Thyroid gland (tissue), 4 donors: Measurements from ENCODE around the gene TIPIN. TPM values are rescaled to one million over a fixed set of nuclear protein-coding genes. Genes with fewer than 3 reads are reported as not detected.

Experiments used
- DNase-seq, 2 donors: peaks; one replicate each; pipeline ENCODE4 v3.0.0-alpha.2; 2019
- H3K27ac ChIP-seq, 3 donors: fragments of 200-600 bp; sonication (generic); 1 replicate in 2 of 3; 2 replicates in 1 of 3; pipeline ENCODE4 v1.5.1; 2016 to 2019; ENCODE audit warnings: mild to moderate bottlenecking in 1 of 3, moderate library complexity in 1 of 3
- H3K27me3 ChIP-seq: fragments of 200-600 bp; sonication (generic); one replicate; pipeline ENCODE4 v1.5.1; 2019
- H3K36me3 ChIP-seq, 2 donors: fragments of 200-600 bp; sonication (generic); one replicate each; pipeline ENCODE4 v1.5.1; 2016 to 2019
- H3K4me1 ChIP-seq, 2 donors: fragments of 200-600 bp; sonication (generic); one replicate each; pipeline ENCODE4 v1.5.1; 2017 to 2019
- H3K4me3 ChIP-seq, 3 donors: fragments of 200-600 bp; sonication (generic); replicated peaks in 1 of 3; 1 replicate in 2 of 3; 2 replicates in 1 of 3; pipeline ENCODE4 v1.5.1; 2016; ENCODE audit warnings: mild to moderate bottlenecking in 1 of 3
- H3K9me3 ChIP-seq: fragments of 200-600 bp; sonication (generic); one replicate; pipeline ENCODE4 v1.5.1; 2017
- CTCF ChIP-seq, 6 experiments: fragments of 200-600 bp in 3 of 6; fragments of 450-650 bp in 3 of 6; sonication (generic) in 3 of 6; IDR thresholded peaks; one replicate each; pipeline ENCODE4 v1.5.1; 2016 to 2019; ENCODE audit warnings: antibody characterized with exemption in 6 of 6, mild to moderate bottlenecking in 2 of 6, inconsistent platforms in 1 of 6, moderate library complexity in 1 of 6
- POLR2A ChIP-seq, 2 donors: fragments of 450-650 bp; IDR thresholded peaks; one replicate each; pipeline ENCODE4 v1.6.1; 2017; ENCODE audit warnings: antibody characterized with exemption in 2 of 2, mild to moderate bottlenecking in 2 of 2, moderate library complexity in 1 of 2
- WGBS, 2 donors: methylation state at CpG; one replicate each; pipeline ENCODE4 v1.1.5; 2017; 5-methylcytosine and 5-hydroxymethylcytosine counted together
- intact Hi-C: fragments of 100-400 bp; cut with DNase I; formaldehyde crosslinking; loops from one replicate; pipeline ENCODE4 v1.15.1; 2023
- total RNA-seq, 4 donors: library from RNA; depleted of rRNA; stranded (reverse); fragments of >200 nt; gene quantifications; one replicate each; pipeline ENCODE4 v1.2.3, GENCODE V29; 2016

The TIPIN gene
- total RNA-seq, 4 donors from 2014 or later = 4.5 to 7.5 (median 6.5) TPM

GRCh38 chr15:66293419-66294156, 62.9 kb downstream of the TIPIN start, which contains the start of gene DIS3L:
Gene DIS3L (plus strand): TSS chr15:66293568. CDS start chr15:66293597, 29 bp downstream.
- peak in 2 of 6 experiments; percentile 1 to 7 for TF ChIP-seq CTCF (IDR thresholded peaks at IDR 0.05)
- peak; percentile 17 to 65 for TF ChIP-seq POLR2A (IDR thresholded peaks at IDR 0.05)

DNA sequence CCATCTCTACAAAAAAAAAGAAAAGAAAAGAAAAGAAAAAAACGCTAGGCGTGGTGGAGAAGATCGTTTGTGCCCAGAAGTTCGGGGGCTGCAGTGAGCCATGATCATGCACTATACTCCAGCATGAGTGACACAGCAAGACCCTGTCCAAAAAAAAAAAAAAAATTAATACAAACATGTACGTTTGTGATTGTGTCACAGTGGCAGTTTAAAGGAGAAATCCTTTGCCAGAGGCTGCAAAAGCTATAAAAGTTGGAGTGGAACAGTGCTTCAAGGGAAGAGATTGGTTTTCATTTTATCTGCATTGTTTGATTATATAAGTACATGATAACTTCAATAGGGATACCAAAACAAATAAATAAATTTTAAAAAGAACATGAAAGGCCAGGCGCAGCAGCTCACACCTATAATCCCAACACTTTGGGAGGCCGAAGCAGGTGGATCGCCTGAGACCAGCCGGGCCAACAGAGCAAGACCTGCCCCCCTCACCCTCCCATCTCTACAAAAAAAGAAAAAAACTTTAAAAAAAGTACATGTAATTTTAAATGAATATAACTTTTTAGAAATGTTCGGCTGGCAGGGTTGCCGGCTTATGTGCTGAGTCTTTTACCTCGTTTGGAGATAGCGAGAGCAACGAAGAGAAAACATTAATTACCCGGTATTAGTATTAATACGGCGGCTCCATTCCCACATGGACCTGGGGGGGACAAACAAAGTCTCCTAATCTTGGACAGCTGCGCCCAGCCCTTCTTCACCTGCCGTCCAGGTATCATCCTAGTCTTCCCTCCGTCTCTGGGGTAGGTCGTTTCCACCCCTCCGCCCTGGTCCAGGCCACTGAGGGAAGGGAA, 63.7 kb downstream of the TIPIN start:
- DNase-seq = peak; percentile 9 to 10
- Histone ChIP-seq H3K27ac (peak overlapping the region; percentile 77 to 92 (median 91)), H3K4me3 (peak overlapping the region; percentile 54 to 68 (median 66)), H3K27me3 (no peaks in the 10 kb centered on the region), H3K9me3 (no peaks in the 10 kb centered on the region), H3K4me1 (peaks cover 20% of the 10 kb centered on the region in 2 donors), H3K36me3 (no peaks in the 10 kb centered on the region)
- intact Hi-C loops = no loop called here
- WGBS, 2 donors = 13 to 18% methylated on average over 22 of the region's 22 CpGs
- TF ChIP-seq CTCF (IDR thresholded peaks at IDR 0.05) (no peak), POLR2A (IDR thresholded peaks at IDR 0.05) (no peak)

More at GRCh38 chr15:66293419-66294156, 62.9 kb downstream of the TIPIN start, which contains the start of gene DIS3L:
- Histone ChIP-seq H3K4me1 (peaks cover 20% of the 10 kb centered on the region in 2 donors), H3K27me3 (no peaks in the 10 kb centered on the region), H3K4me3 (peak within 1 kb of the TSS; percentile 54 to 68 (median 66)), H3K36me3 (no peaks in the 10 kb centered on the region), H3K27ac (peak within 1 kb of the TSS; percentile 77 to 92 (median 91)), H3K9me3 (no peaks in the 10 kb centered on the region)
- DNase-seq = peak; percentile 61 to 65
- intact Hi-C loops = no loop called here
- 0 to 1% methylated on average over 2 to 19 of the region's 92 CpGs for WGBS, 2 donors

DNA sequence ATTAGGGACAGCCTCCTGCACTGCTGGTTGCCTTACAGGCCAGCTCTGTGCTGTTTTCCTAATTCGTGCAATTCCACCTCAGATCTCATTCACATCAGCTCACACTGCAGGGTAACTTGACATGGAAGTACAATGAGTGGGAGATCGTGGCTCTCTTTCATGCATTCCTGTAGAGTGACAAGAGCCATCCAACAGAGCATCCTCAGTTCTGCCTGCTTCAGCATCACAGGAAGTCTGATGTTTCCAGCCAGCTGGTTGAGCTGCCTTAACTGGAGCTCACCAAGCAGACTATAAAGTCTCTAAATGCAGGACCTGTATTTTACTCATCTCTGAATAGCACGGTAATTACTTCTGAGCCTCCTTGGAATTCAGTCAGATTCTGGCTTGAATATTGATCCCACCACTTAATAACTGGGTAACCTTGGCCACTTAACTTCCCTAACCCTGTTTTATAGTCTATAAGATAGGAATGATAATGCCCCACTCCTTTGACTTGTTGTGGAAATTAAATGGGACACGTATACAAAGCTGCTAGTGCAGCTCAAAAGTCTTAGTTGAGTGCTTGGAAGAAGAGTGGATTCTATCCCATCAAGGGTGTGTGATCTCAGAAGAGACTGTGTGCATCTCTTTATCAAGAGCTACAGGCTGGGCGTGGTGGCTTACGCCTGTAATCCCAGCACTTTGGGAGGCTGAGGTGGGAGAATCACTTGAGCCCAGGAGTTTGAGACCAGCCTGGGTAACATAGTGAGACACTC, 64.5 kb downstream of the TIPIN start:
- intact Hi-C loops = no loop called here
- no peak for TF ChIP-seq POLR2A (IDR thresholded peaks at IDR 0.05)
- TF ChIP-seq CTCF (IDR thresholded peaks at IDR 0.05) = no peak
- Histone ChIP-seq H3K27ac (peak overlapping the region in 2 of 3 donors; percentile 91 to 92), H3K36me3 (no peaks in the 10 kb centered on the region), H3K4me3 (no peak overlapping the region), H3K27me3 (no peaks in the 10 kb centered on the region), H3K4me1 (peaks cover 20% of the 10 kb centered on the region in 2 donors), H3K9me3 (no peaks in the 10 kb centered on the region)
- 89 to 90% methylated on average over 6 of the region's 6 CpGs for WGBS, 2 donors
- no peak for DNase-seq

- TF ChIP-seq POLR2A (IDR thresholded peaks at IDR 0.05) = no peak
- no peak for TF ChIP-seq CTCF (IDR thresholded peaks at IDR 0.05)
- H3K36me3 ChIP-seq = no peaks in the 10 kb centered on the region
- no peak overlapping the region for H3K4me3 ChIP-seq
- H3K27ac ChIP-seq = no peak overlapping the region
- no peak for DNase-seq
- H3K27me3 ChIP-seq = no peaks in the 10 kb centered on the region
- intact Hi-C loops = no loop called here
- H3K4me1 ChIP-seq = peaks cover 20% of the 10 kb centered on the region in 2 donors
- H3K9me3 ChIP-seq = no peaks in the 10 kb centered on the region
Measured at GRCh38 chr15:66290518-66290917, 66.0 kb downstream of the TIPIN start.
